Measurements from ENCODE around the gene PTPN7. TPM values are rescaled to one million over a fixed set of nuclear protein-coding genes. Genes with fewer than 3 reads are reported as not detected.

The PTPN7 gene
- total and polyA plus RNA-seq, 2 donors (not counting 3 experiments of a cell fraction or from before 2014, with no cell fraction given), result 0.86 to 1.8 TPM

- no peak for FAIRE-seq
- BruUV-seq (replicated peaks), result no TSS peak
Observed at GRCh38 chr1:202200669-202201068, 40.3 kb upstream of the PTPN7 start.

More at GRCh38 chr1:202200669-202201068, 40.3 kb upstream of the PTPN7 start:
- Histone ChIP-seq H3K27ac (ENCODE audit: insufficient read depth, low read depth, low read length) (no peak overlapping the region), H3K4me1 (ENCODE audit: control insufficient read depth, extremely low read depth, insufficient read depth, low read length) (no peaks in the 10 kb centered on the region), H3K9me3 (replicated peaks; ENCODE audit: control insufficient read depth, insufficient read depth, low read length) (no peaks in the 10 kb centered on the region), H3K9me1 (replicated peaks; ENCODE audit: control insufficient read depth, extremely low read depth, insufficient read depth, low read length) (no peaks in the 10 kb centered on the region), H3K4me2 (ENCODE audit: insufficient read depth, low read length) (no peak overlapping the region), H2AFZ (ENCODE audit: low read depth, low read length) (no peak overlapping the region), H3K27me3 (ENCODE audit: control insufficient read depth in 2 of 2, insufficient read depth in 2 of 2, low read length in 2 of 2) (peaks cover 16 to 28% of the 10 kb centered on the region in 2 experiments), H3K4me3 (replicated peaks in 1 of 3; ENCODE audit: insufficient read depth in 1 of 3, low read depth in 1 of 3, low read length in 3 of 3) (no peak overlapping the region), H4K20me1 (replicated peaks; ENCODE audit: control insufficient read depth, extremely low read depth, insufficient read depth, low read length) (no peaks in the 10 kb centered on the region), H3K79me2 (ENCODE audit: control insufficient read depth, insufficient read depth, low read length) (no peaks in the 10 kb centered on the region), H3K36me3 (ENCODE audit: control insufficient read depth in 2 of 2, extremely low read depth in 1 of 2, insufficient read depth in 2 of 2, low read length in 2 of 2) (no peaks in the 10 kb centered on the region), H3K9ac (replicated peaks; ENCODE audit: extremely low read depth, insufficient read depth, low read length) (no peak overlapping the region)
- no peak for TF ChIP-seq EZH2 (IDR thresholded peaks at IDR 0.05; ENCODE audit: borderline replicate concordance, low read depth, low read length, severe bottlenecking)
- TF ChIP-seq, protein P1, sequence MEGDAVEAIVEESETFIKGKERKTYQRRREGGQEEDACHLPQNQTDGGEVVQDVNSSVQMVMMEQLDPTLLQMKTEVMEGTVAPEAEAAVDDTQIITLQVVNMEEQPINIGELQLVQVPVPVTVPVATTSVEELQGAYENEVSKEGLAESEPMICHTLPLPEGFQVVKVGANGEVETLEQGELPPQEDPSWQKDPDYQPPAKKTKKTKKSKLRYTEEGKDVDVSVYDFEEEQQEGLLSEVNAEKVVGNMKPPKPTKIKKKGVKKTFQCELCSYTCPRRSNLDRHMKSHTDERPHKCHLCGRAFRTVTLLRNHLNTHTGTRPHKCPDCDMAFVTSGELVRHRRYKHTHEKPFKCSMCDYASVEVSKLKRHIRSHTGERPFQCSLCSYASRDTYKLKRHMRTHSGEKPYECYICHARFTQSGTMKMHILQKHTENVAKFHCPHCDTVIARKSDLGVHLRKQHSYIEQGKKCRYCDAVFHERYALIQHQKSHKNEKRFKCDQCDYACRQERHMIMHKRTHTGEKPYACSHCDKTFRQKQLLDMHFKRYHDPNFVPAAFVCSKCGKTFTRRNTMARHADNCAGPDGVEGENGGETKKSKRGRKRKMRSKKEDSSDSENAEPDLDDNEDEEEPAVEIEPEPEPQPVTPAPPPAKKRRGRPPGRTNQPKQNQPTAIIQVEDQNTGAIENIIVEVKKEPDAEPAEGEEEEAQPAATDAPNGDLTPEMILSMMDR (IDR thresholded peaks at IDR 0.05; ENCODE audit: extremely low read depth in 1 of 2, insufficient read depth in 1 of 2, low read depth in 1 of 2, low read length in 2 of 2), result no peak
- no peak for TF ChIP-seq GATA2 (IDR thresholded peaks at IDR 0.05; ENCODE audit: insufficient read depth, insufficient read length, low read depth, low read length)
- TF ChIP-seq POLR2AphosphoS5 (IDR thresholded peaks at IDR 0.05; ENCODE audit: insufficient read depth, low read depth, low read length), result no peak
- no peak for TF ChIP-seq JUN (IDR thresholded peaks at IDR 0.05; ENCODE audit: borderline replicate concordance, insufficient read depth, insufficient read length, low read depth)
- TF ChIP-seq, protein P2, sequence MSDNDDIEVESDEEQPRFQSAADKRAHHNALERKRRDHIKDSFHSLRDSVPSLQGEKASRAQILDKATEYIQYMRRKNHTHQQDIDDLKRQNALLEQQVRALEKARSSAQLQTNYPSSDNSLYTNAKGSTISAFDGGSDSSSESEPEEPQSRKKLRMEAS (IDR thresholded peaks at IDR 0.05; ENCODE audit: insufficient read depth, insufficient read length), result no peak
- no peak for TF ChIP-seq FOS (IDR thresholded peaks at IDR 0.05; ENCODE audit: borderline replicate concordance, insufficient read depth, low read length)
- no peak for TF ChIP-seq POLR2A (IDR thresholded peaks at IDR 0.05; ENCODE audit: low read depth, low read length)
- TF ChIP-seq MYC (IDR thresholded peaks at IDR 0.05; ENCODE audit: low read depth, low read length), result no peak
- POLR2A ChIA-PET, result no interaction called here
- dilution Hi-C loops (cut with MboI; ENCODE audit: extremely low pct_ligation_motif_present, low sequenced_read_pairs), result loop anchor here (25.0 kb wide), 1 partner anchor 112 kb away; no protein-coding TSS in a partner anchor
- CTCF ChIA-PET, result interaction anchor here (0.9 to 4.9 kb wide), 4 partner anchors 8 to 25 kb away, joined by 3 to 24 read pairs (median 4); no protein-coding TSS in a partner anchor
- DNase-seq (ENCODE audit: low read depth, low spot score), result no peak
- intact Hi-C loops (cut with micrococcal nuclease), result no loop called here

Data from endothelial cell of umbilical vein (primary cell).